Measurements from ENCODE around the gene U2AF2.
"Not testable (repeated sequence)": the region's sequence is repeated elsewhere in the genome, so short reads cannot be mapped to it uniquely, and the experiment has no call there.

The U2AF2 gene

GRCh38 chr19:55712804-55713631, 58.2 kb downstream of the U2AF2 start:
- DNase-seq, result no peak
- no peaks in the 10 kb centered on the region for H3K9me3 ChIP-seq (replicated peaks; ENCODE audit: insufficient read depth, low read length)
- H3K79me2 ChIP-seq (ENCODE audit: low read length), result no peaks in the 10 kb centered on the region
- H3K27me3 ChIP-seq (replicated peaks; ENCODE audit: insufficient read depth, low read length), result peaks cover 47% of the 10 kb centered on the region
- no peak overlapping the region for H3K4me3 ChIP-seq (ENCODE audit: low read length)
- no peaks in the 10 kb centered on the region for H3K36me3 ChIP-seq (replicated peaks; ENCODE audit: insufficient read depth, low read length)
- H3K4me2 ChIP-seq (ENCODE audit: low read depth, low read length), result no peak overlapping the region
- H3K27ac ChIP-seq (ENCODE audit: low read length), result no peak overlapping the region
- H2AFZ ChIP-seq (ENCODE audit: low read length), result no peak overlapping the region
- TF ChIP-seq CTCF (IDR thresholded peaks at IDR 0.05; ENCODE audit: low read length) (no peak), EZH2phosphoT487 (IDR thresholded peaks at IDR 0.05; ENCODE audit: low read length) (no peak), EZH2 (optimal IDR thresholded peaks at IDR 0.05; ENCODE audit: low read depth, low read length) (no peak)
- no peaks in the 10 kb centered on the region for H3K4me1 ChIP-seq (ENCODE audit: low read length)
- no peak overlapping the region for H3K9ac ChIP-seq (ENCODE audit: low read length)
- no peaks in the 10 kb centered on the region for H4K20me1 ChIP-seq (ENCODE audit: insufficient read depth, low read length)
- H3K9me2 ChIP-seq (replicated peaks; ENCODE audit: insufficient read depth, low read length), result no peaks in the 10 kb centered on the region
- no peaks in the 10 kb centered on the region for H3F3A ChIP-seq (ENCODE audit: insufficient read depth, low read length)

GRCh38 chr19:55716531-55716930, 61.7 kb downstream of the U2AF2 start:
- TF ChIP-seq EZH2phosphoT487 (IDR thresholded peaks at IDR 0.05; ENCODE audit: low read length) (no peak), EZH2 (optimal IDR thresholded peaks at IDR 0.05; ENCODE audit: low read depth, low read length) (no peak), CTCF (IDR thresholded peaks at IDR 0.05; ENCODE audit: low read length) (no peak)
- Histone ChIP-seq H3K9me3 (replicated peaks; ENCODE audit: insufficient read depth, low read length) (no peaks in the 10 kb centered on the region), H3K27me3 (replicated peaks; ENCODE audit: insufficient read depth, low read length) (peaks cover 74% of the 10 kb centered on the region)

GRCh38 chr19:55717251-55717650, 62.4 kb downstream of the U2AF2 start:
- no peak for TF ChIP-seq EZH2 (optimal IDR thresholded peaks at IDR 0.05; ENCODE audit: low read depth, low read length)
- no peak for TF ChIP-seq CTCF (IDR thresholded peaks at IDR 0.05; ENCODE audit: low read length)
- no peak for TF ChIP-seq EZH2phosphoT487 (IDR thresholded peaks at IDR 0.05; ENCODE audit: low read length)
- Histone ChIP-seq H3K4me2 (ENCODE audit: low read depth, low read length) (no peak overlapping the region), H3K27me3 (replicated peaks; ENCODE audit: insufficient read depth, low read length) (peaks cover 73% of the 10 kb centered on the region), H3F3A (ENCODE audit: insufficient read depth, low read length) (no peaks in the 10 kb centered on the region), H3K36me3 (replicated peaks; ENCODE audit: insufficient read depth, low read length) (no peaks in the 10 kb centered on the region), H4K20me1 (ENCODE audit: insufficient read depth, low read length) (no peaks in the 10 kb centered on the region), H2AFZ (ENCODE audit: low read length) (no peak overlapping the region), H3K9me3 (replicated peaks; ENCODE audit: insufficient read depth, low read length) (no peaks in the 10 kb centered on the region), H3K79me2 (ENCODE audit: low read length) (no peaks in the 10 kb centered on the region), H3K9ac (ENCODE audit: low read length) (no peak overlapping the region), H3K9me2 (replicated peaks; ENCODE audit: insufficient read depth, low read length) (no peaks in the 10 kb centered on the region), H3K27ac (ENCODE audit: low read length) (no peak overlapping the region), H3K4me1 (ENCODE audit: low read length) (no peaks in the 10 kb centered on the region), H3K4me3 (ENCODE audit: low read length) (no peak overlapping the region)
- no peak for DNase-seq

More at GRCh38 chr19:55716531-55716930, 61.7 kb downstream of the U2AF2 start:
- H3K9ac ChIP-seq (ENCODE audit: low read length), result no peak overlapping the region
- no peaks in the 10 kb centered on the region for H3K4me1 ChIP-seq (ENCODE audit: low read length)
- no peaks in the 10 kb centered on the region for H3K79me2 ChIP-seq (ENCODE audit: low read length)
- H3K36me3 ChIP-seq (replicated peaks; ENCODE audit: insufficient read depth, low read length), result no peaks in the 10 kb centered on the region
- H3K4me2 ChIP-seq (ENCODE audit: low read depth, low read length), result no peak overlapping the region
- no peaks in the 10 kb centered on the region for H3F3A ChIP-seq (ENCODE audit: insufficient read depth, low read length)
- no peak overlapping the region for H3K27ac ChIP-seq (ENCODE audit: low read length)
- no peak for DNase-seq
- no peaks in the 10 kb centered on the region for H3K9me2 ChIP-seq (replicated peaks; ENCODE audit: insufficient read depth, low read length)
- H4K20me1 ChIP-seq (ENCODE audit: insufficient read depth, low read length), result no peaks in the 10 kb centered on the region
- H2AFZ ChIP-seq (ENCODE audit: low read length), result no peak overlapping the region
- no peak overlapping the region for H3K4me3 ChIP-seq (ENCODE audit: low read length)

GRCh38 chr19:55717879-55718711, 63.3 kb downstream of the U2AF2 start:
- not testable (repeated sequence) for H3K9me3 ChIP-seq (replicated peaks; ENCODE audit: insufficient read depth, low read length)

More at GRCh38 chr19:55717879-55718711, 63.3 kb downstream of the U2AF2 start:
- H3K4me2 ChIP-seq (ENCODE audit: low read depth, low read length); H3K36me3 ChIP-seq (replicated peaks; ENCODE audit: insufficient read depth, low read length); H2AFZ ChIP-seq (ENCODE audit: low read length); H3K4me1 ChIP-seq (ENCODE audit: low read length); H3K9me2 ChIP-seq (replicated peaks; ENCODE audit: insufficient read depth, low read length); H3F3A ChIP-seq (ENCODE audit: insufficient read depth, low read length); H3K4me3 ChIP-seq (ENCODE audit: low read length); H3K9ac ChIP-seq (ENCODE audit: low read length); H3K27ac ChIP-seq (ENCODE audit: low read length); H4K20me1 ChIP-seq (ENCODE audit: insufficient read depth, low read length); DNase-seq; H3K79me2 ChIP-seq (ENCODE audit: low read length): not testable (repeated sequence)
- peaks cover 73% of the 10 kb centered on the region for H3K27me3 ChIP-seq (replicated peaks; ENCODE audit: insufficient read depth, low read length)

All from MM.1S (cell line).